Duodenal mucosa (tissue), 2 donors: ENCODE data around the gene SCN8A.
A peak's percentile ranks its signal among the peaks of the same experiment; 100 is the strongest.

Experiments used
- H3K27ac ChIP-seq: one replicate; pipeline ENCODE4 v1.7.0; 2013; ENCODE audit warnings: low read depth, low read length
- H3K27me3 ChIP-seq, 2 donors: one replicate each; pipeline ENCODE4 v1.7.0; 2013; ENCODE audit warnings: low read length in 2 of 2, control low read depth in 1 of 2; ENCODE audit not compliant: insufficient read depth in 2 of 2, control insufficient read depth in 1 of 2
- H3K36me3 ChIP-seq, 2 donors: one replicate each; pipeline ENCODE4 v1.7.0; 2013; ENCODE audit warnings: low read length in 2 of 2, control low read depth in 1 of 2; ENCODE audit not compliant: insufficient read depth in 2 of 2, control insufficient read depth in 1 of 2
- H3K4me1 ChIP-seq, 2 donors: one replicate each; pipeline ENCODE4 v1.7.0; 2013; ENCODE audit warnings: low read length in 2 of 2, control low read depth in 1 of 2; ENCODE audit not compliant: insufficient read depth in 2 of 2, control insufficient read depth in 1 of 2
- H3K4me3 ChIP-seq, 2 donors: one replicate each; pipeline ENCODE4 v1.7.0; 2013; ENCODE audit warnings: low read length in 2 of 2, low read depth in 1 of 2
- H3K9ac ChIP-seq, 2 donors: one replicate each; pipeline ENCODE4 v1.7.0; 2013; ENCODE audit warnings: low read length in 2 of 2, low read depth in 1 of 2
- H3K9me3 ChIP-seq, 2 donors: one replicate each; pipeline ENCODE4 v1.7.0; 2013; ENCODE audit warnings: low read length in 2 of 2, control low read depth in 1 of 2; ENCODE audit not compliant: control insufficient read depth in 1 of 2

The SCN8A gene

DNA sequence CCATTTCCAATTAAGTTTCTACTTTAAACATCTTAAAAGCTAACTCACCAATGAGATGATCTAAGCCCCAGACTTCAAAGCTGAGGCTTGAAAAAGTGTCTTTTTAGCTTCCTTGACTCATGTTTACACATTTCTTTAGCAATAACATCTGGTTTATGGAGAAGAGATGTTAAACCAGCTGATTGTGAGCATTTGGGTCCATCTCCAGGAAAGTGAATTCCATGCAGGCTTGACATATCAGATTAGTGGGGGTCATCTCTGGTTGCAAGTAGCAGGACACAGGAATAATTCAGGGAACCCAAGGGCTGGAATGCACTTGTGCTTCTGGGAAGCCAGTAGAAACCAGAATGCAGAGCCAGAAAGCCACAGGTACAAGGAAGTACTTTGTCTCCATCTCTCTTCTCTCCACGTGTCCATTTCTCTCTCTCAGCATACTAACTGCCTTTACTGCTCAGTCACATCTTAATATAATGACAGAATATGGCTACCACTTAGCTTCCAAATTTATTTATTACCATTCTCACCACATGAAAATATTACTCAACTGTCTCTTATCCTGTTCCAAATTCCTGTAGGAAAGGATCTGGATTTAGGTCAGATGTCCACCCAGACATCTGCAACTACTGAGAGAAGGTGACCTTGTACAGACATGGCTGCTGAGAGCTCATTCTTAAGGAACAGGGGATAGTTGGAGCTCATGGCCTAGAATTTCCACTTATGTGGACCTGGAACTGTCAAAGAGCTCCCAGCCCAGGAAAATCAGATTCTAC is 104.4 kb downstream of the SCN8A start:
- H3K27me3 ChIP-seq: no peaks in the 10 kb centered on the region
- no peak overlapping the region for H3K9ac ChIP-seq
- H3K36me3 ChIP-seq: no peaks in the 10 kb centered on the region
- H3K9me3 ChIP-seq: no peaks in the 10 kb centered on the region
- no peak overlapping the region for H3K4me3 ChIP-seq
- H3K4me1 ChIP-seq: no peaks in the 10 kb centered on the region
- H3K27ac ChIP-seq: no peak overlapping the region

DNA sequence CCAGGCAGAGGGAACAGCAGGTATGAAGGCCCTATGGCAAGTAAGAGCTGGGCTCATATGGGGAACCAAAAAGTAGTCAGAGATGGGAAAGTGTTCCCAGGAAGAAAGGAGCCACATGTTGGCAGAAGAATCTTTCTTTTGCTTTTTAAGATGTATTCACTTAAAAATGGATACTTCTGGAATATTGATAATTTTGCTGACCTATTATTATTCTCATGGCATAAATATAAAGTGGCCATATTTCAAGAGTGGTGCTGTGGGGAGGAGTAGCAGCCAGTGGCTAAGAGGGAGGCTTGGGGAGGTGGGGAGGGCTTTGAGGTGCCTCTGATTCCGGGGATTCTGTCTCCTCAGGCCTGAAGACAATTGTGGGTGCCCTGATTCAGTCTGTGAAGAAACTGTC is 108.2 kb downstream of the SCN8A start:
- H3K36me3 ChIP-seq: no peaks in the 10 kb centered on the region
- H3K4me3 ChIP-seq: no peak overlapping the region
- no peaks in the 10 kb centered on the region for H3K27me3 ChIP-seq
- H3K27ac ChIP-seq: no peak overlapping the region
- H3K9ac ChIP-seq: no peak overlapping the region
- H3K4me1 ChIP-seq: no peaks in the 10 kb centered on the region
- no peaks in the 10 kb centered on the region for H3K9me3 ChIP-seq

DNA sequence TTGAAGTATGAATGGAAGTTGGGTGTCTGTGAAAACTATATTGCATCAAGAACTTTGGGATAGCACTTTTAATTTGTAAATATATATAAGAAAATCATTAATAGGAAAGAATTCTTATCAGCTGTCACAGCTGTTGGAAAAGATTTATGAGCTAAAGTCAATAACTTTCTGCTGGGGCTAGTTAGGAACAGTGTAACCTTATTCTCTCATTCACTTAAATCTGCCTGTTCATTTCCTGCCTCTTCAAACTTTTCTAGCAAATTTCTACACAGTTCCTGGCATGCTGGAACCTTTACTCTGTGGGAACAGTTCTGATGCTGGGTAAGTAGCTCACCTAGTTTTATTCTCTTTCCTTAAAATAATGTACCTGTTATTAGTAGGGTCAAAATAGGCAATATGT is 109.9 kb downstream of the SCN8A start:
- H3K4me1 ChIP-seq: no peaks in the 10 kb centered on the region
- H3K4me3 ChIP-seq: no peak overlapping the region
- no peak overlapping the region for H3K9ac ChIP-seq
- no peaks in the 10 kb centered on the region for H3K36me3 ChIP-seq
- no peak overlapping the region for H3K27ac ChIP-seq
- H3K9me3 ChIP-seq: no peaks in the 10 kb centered on the region
- no peaks in the 10 kb centered on the region for H3K27me3 ChIP-seq

DNA sequence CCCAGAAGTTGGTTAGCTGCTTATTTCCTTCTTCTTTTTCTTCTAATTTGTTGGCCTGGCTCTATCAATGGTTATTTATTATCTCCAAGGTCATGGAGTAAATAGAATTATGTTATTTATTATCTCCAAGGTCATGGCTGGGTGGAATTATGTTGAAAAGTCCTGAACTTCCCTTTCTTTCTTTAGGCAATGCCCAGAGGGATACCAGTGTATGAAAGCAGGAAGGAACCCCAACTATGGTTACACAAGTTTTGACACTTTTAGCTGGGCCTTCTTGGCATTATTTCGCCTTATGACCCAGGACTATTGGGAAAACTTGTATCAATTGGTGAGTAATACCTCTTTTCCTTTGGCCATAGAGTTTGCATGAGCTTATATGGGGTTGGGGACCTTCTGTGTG is 111.6 kb downstream of the SCN8A start:
- H3K4me1 ChIP-seq: no peaks in the 10 kb centered on the region
- no peak overlapping the region for H3K4me3 ChIP-seq
- H3K27ac ChIP-seq: no peak overlapping the region
- no peaks in the 10 kb centered on the region for H3K36me3 ChIP-seq
- no peak overlapping the region for H3K9ac ChIP-seq
- H3K9me3 ChIP-seq: no peaks in the 10 kb centered on the region
- no peaks in the 10 kb centered on the region for H3K27me3 ChIP-seq

DNA sequence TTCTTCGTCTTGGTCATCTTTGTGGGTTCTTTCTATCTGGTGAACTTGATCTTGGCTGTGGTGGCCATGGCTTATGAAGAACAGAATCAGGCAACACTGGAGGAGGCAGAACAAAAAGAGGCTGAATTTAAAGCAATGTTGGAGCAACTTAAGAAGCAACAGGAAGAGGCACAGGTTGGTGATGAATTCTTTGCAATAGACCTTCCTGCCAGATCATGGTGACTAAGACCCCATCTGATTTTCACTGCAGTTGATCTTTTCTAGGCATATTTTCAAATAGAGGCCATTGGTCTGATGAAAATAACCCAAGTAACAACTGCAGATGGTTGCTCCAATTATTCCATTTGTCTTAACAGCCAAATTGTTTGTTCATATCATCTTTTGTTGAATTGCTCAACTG is 114.4 kb downstream of the SCN8A start:
- no peak overlapping the region for H3K4me3 ChIP-seq
- no peaks in the 10 kb centered on the region for H3K27me3 ChIP-seq
- no peak overlapping the region for H3K27ac ChIP-seq

DNA sequence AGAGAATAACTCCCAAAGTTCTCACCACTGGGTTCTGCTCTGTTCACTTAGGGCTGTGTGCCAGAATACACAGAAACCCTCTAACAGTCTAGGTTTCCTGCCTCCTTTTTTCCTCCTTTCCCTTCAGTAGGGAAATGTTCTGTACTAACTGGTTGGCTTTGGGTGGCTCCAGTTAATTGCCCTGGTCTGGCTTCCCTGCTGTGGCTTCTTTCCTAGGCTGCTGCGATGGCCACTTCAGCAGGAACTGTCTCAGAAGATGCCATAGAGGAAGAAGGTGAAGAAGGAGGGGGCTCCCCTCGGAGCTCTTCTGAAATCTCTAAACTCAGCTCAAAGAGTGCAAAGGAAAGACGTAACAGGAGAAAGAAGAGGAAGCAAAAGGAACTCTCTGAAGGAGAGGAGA is 115.2 kb downstream of the SCN8A start:
- H3K27me3 ChIP-seq: no peaks in the 10 kb centered on the region
- H3K27ac ChIP-seq: no peak overlapping the region
- no peaks in the 10 kb centered on the region for H3K4me1 ChIP-seq
- H3K9me3 ChIP-seq: no peaks in the 10 kb centered on the region
- no peaks in the 10 kb centered on the region for H3K36me3 ChIP-seq
- no peak overlapping the region for H3K4me3 ChIP-seq
- H3K9ac ChIP-seq: no peak overlapping the region

More for the DNA sequence above, 114.4 kb downstream of the SCN8A start:
- no peaks in the 10 kb centered on the region for H3K9me3 ChIP-seq
- H3K36me3 ChIP-seq: no peaks in the 10 kb centered on the region
- no peaks in the 10 kb centered on the region for H3K4me1 ChIP-seq
- H3K9ac ChIP-seq: no peak overlapping the region

DNA sequence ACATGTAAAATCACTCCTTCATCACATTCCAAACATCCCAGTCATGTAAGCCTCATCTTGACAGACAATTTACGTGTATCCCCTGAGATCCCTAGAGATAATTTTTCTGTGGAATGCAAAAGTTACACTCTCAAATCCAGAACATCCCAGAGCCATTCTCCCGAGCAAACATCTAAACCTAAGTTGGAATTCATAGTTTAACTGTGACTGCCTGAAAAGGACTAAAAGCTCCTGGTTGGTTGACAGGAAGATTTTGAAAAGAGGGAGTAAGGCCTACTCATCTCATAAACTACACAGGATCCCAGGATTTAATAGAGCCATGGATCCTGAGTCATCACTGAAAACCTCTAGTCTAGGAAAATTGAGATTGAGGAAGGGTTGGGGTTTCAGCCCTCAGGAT is 123.6 kb downstream of the SCN8A start:
- Histone ChIP-seq H3K9ac (no peak overlapping the region), H3K9me3 (no peaks in the 10 kb centered on the region), H3K27me3 (no peaks in the 10 kb centered on the region), H3K4me3 (no peak overlapping the region), H3K27ac (no peak overlapping the region), H3K36me3 (no peaks in the 10 kb centered on the region), H3K4me1 (no peaks in the 10 kb centered on the region)

DNA sequence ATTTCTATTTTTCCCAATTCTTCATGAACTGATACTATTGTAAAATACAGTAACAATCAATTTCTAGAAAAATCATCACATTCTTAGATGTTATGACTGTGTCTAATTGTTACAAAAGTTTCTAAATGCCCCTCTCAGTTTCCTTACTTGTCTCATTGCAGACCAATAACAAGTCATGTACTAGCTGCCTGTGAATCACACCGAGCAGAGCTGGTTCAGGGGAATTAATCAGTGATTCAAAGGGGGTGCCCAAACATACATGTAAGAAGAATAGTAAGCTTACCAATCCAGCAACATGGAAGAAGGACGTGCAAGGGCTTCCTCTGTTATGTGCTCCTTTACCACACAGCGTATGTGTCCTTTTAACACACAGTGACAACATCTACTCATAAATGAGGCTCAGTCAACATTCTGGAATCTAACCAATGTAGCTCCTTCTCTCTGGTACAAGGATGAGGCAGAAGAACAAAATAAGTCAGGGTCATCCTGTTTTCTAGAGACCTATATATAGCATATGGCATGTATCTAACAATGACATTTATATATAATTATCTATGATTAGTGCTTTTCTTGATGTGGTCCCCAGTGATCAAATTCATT is 126.4 kb downstream of the SCN8A start:
- no peaks in the 10 kb centered on the region for H3K4me1 ChIP-seq
- H3K9me3 ChIP-seq: no peaks in the 10 kb centered on the region
- H3K27me3 ChIP-seq: peaks cover 12% of the 10 kb centered on the region in 2 donors
- H3K36me3 ChIP-seq: no peaks in the 10 kb centered on the region
- no peak overlapping the region for H3K9ac ChIP-seq
- no peak overlapping the region for H3K27ac ChIP-seq
- H3K4me3 ChIP-seq: no peak overlapping the region

DNA sequence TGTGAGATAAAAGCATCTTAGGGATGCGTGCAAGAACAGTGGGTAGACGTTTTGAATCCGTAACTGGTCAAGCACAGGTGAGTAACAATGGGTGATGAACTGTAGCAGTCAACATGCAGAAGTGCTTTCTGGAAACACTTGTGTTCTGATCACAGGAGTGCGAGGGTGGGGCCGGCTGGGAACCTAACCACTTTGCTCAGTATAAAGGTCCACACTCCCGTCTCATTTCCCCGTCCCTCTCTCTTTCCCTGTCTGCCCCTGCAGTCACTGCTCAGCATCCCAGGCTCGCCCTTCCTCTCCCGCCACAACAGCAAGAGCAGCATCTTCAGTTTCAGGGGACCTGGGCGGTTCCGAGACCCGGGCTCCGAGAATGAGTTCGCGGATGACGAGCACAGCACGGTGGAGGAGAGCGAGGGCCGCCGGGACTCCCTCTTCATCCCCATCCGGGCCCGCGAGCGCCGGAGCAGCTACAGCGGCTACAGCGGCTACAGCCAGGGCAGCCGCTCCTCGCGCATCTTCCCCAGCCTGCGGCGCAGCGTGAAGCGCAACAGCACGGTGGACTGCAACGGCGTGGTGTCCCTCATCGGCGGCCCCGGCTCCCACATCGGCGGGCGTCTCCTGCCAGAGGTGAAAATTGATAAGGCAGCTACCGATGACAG is 130.4 kb downstream of the SCN8A start:
- H3K9ac ChIP-seq: no peak overlapping the region
- no peak overlapping the region for H3K27ac ChIP-seq
- H3K9me3 ChIP-seq: no peaks in the 10 kb centered on the region
- no peaks in the 10 kb centered on the region for H3K36me3 ChIP-seq
- peaks cover 16 to 17% of the 10 kb centered on the region in 2 donors for H3K27me3 ChIP-seq
- peak overlapping the region in 1 of 2 donors; percentile 36 for H3K4me3 ChIP-seq
- H3K4me1 ChIP-seq: no peaks in the 10 kb centered on the region

DNA sequence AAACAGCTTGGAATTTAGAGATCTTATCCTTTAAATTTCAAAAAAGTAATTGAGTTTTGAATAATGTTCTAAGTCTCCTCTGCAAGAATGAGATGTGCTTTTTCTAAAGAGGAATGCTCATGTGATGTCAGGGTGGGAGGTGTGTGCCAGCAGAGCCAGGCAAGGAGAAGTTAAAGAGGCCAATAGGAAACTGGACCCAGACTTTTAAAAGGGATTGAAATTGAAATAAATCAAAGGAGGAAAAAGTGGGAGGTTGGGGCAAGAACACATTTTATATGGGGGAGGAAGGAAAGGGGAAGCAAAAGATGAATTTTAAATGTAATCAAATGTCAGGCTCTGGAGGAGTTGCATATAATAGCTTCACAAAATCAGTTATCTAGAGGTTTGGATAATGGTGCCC is 131.4 kb downstream of the SCN8A start:
- no peaks in the 10 kb centered on the region for H3K36me3 ChIP-seq
- H3K4me3 ChIP-seq: no peak overlapping the region
- no peak overlapping the region for H3K27ac ChIP-seq
- H3K9ac ChIP-seq: no peak overlapping the region
- H3K4me1 ChIP-seq: no peaks in the 10 kb centered on the region
- H3K27me3 ChIP-seq: peaks cover 16 to 17% of the 10 kb centered on the region in 2 donors
- no peaks in the 10 kb centered on the region for H3K9me3 ChIP-seq
